Peyer's patch (tissue), 4 donors: ENCODE results near the gene SMKR1. TPM values are rescaled to one million over a fixed set of nuclear protein-coding genes. Genes with fewer than 3 reads are reported as not detected.

Experiments
- DNase-seq, 3 donors: peaks; one replicate each; pipeline ENCODE4 v3.0.0-alpha.2; 2017 to 2019
- H3K27ac ChIP-seq, 4 donors: fragments of 200-600 bp; sonication (generic); one replicate each; pipeline ENCODE4 v1.5.1; 2016 to 2019
- H3K27me3 ChIP-seq, 2 donors: fragments of 200-600 bp; sonication (generic); one replicate each; pipeline ENCODE4 v1.5.1; 2019
- H3K36me3 ChIP-seq, 3 donors: fragments of 200-600 bp; sonication (generic); one replicate each; pipeline ENCODE4 v1.5.1; 2016 to 2019
- H3K4me1 ChIP-seq, 4 donors: fragments of 200-600 bp; sonication (generic); one replicate each; pipeline ENCODE4 v1.5.1; 2016 to 2019
- H3K4me3 ChIP-seq, 4 donors: fragments of 200-600 bp; sonication (generic); 1 replicate in 3 of 4; 2 replicates in 1 of 4; pipeline ENCODE4 v1.5.1; 2016 to 2019; ENCODE audit warnings: mild to moderate bottlenecking in 1 of 4
- H3K9me3 ChIP-seq, 4 donors: fragments of 200-600 bp; sonication (generic); one replicate each; pipeline ENCODE4 v1.5.1; 2016 to 2019; ENCODE audit warnings: mild to moderate bottlenecking in 1 of 4
- CTCF ChIP-seq, 6 experiments: fragments of 450-650 bp in 4 of 6; fragments of 200-600 bp in 2 of 6; sonication (generic) in 1 of 6; IDR thresholded peaks; one replicate each; pipeline ENCODE4 v1.5.1; 2017 to 2019; ENCODE audit warnings: antibody characterized with exemption in 6 of 6, mild to moderate bottlenecking in 3 of 6, moderate library complexity in 1 of 6
- POLR2A ChIP-seq, 2 donors: fragments of 450-650 bp; IDR thresholded peaks; one replicate each; pipeline ENCODE4 v1.5.1; 2017; ENCODE audit warnings: antibody characterized with exemption in 2 of 2, mild to moderate bottlenecking in 2 of 2, moderate library complexity in 2 of 2
- total RNA-seq, 4 donors: library from RNA; depleted of rRNA; stranded (reverse); fragments of >200 nt; gene quantifications; one replicate each; pipeline ENCODE4 v1.1.0, GENCODE V29; 2016

The SMKR1 gene
- 1 to 10 TPM in 1 of 4 donors, not detected in 3; 1.3 TPM for total RNA-seq

GRCh38 chr7:129501760-129502707, at the start of gene SMKR1:
Gene SMKR1, plus strand, starts transcription at chr7:129502531. Its CDS starts 294 bp downstream, at chr7:129502825.
- no peaks in the 10 kb centered on the region for H3K9me3 ChIP-seq
- H3K36me3 ChIP-seq = no peaks in the 10 kb centered on the region
- peak; percentile 83 to 96 (median 92) for DNase-seq
- H3K27me3 ChIP-seq = no peaks in the 10 kb centered on the region
- H3K4me3 ChIP-seq = peak within 1 kb of the TSS; percentile 38 to 77 (median 64)
- TF ChIP-seq POLR2A (IDR thresholded peaks at IDR 0.05) (no peak), CTCF (IDR thresholded peaks at IDR 0.05) (no peak)
- H3K4me1 ChIP-seq = peaks cover 0 to 7% (median 3%) of the 10 kb centered on the region in 4 donors
- peak within 1 kb of the TSS in 2 of 4 donors; percentile 30 to 63 for H3K27ac ChIP-seq

- no peaks in the 10 kb centered on the region for H3K4me1 ChIP-seq
- DNase-seq = no peak
- H3K27me3 ChIP-seq = no peaks in the 10 kb centered on the region
- H3K4me3 ChIP-seq = no peak overlapping the region
- TF ChIP-seq CTCF (IDR thresholded peaks at IDR 0.05) = no peak
- no peaks in the 10 kb centered on the region for H3K9me3 ChIP-seq
- H3K27ac ChIP-seq = no peak overlapping the region
- H3K36me3 ChIP-seq = no peaks in the 10 kb centered on the region
These were observed 49.6 kb upstream of the SMKR1 start for GRCh38 chr7:129452589-129453231.

- Histone ChIP-seq H3K36me3 (no peaks in the 10 kb centered on the region), H3K4me1 (no peaks in the 10 kb centered on the region), H3K27me3 (no peaks in the 10 kb centered on the region), H3K27ac (no peak overlapping the region), H3K9me3 (no peaks in the 10 kb centered on the region), H3K4me3 (no peak overlapping the region)
- TF ChIP-seq POLR2A (IDR thresholded peaks at IDR 0.05) = no peak
- TF ChIP-seq CTCF (IDR thresholded peaks at IDR 0.05) = no peak
- DNase-seq = no peak
These were observed 48.7 kb upstream of the SMKR1 start for GRCh38 chr7:129453510-129454248.

- Histone ChIP-seq H3K27me3 (no peaks in the 10 kb centered on the region), H3K4me1 (no peaks in the 10 kb centered on the region), H3K27ac (no peak overlapping the region), H3K36me3 (no peaks in the 10 kb centered on the region), H3K9me3 (no peaks in the 10 kb centered on the region), H3K4me3 (no peak overlapping the region)
- no peak for TF ChIP-seq POLR2A (IDR thresholded peaks at IDR 0.05)
- no peak for TF ChIP-seq CTCF (IDR thresholded peaks at IDR 0.05)
- DNase-seq = no peak
These were observed 48.1 kb upstream of the SMKR1 start for GRCh38 chr7:129454249-129454551.

- Histone ChIP-seq H3K4me1 (no peaks in the 10 kb centered on the region), H3K4me3 (no peak overlapping the region), H3K27me3 (no peaks in the 10 kb centered on the region), H3K9me3 (no peaks in the 10 kb centered on the region), H3K36me3 (no peaks in the 10 kb centered on the region), H3K27ac (no peak overlapping the region)
- TF ChIP-seq POLR2A (IDR thresholded peaks at IDR 0.05) = no peak
- TF ChIP-seq CTCF (IDR thresholded peaks at IDR 0.05) = no peak
- DNase-seq = no peak
These were observed 45.9 kb upstream of the SMKR1 start for GRCh38 chr7:129456421-129456820.
